Naive B cell (primary cell): ENCODE data around the gene SPATS2L. TPM values are rescaled to one million over a fixed set of nuclear protein-coding genes. Genes with fewer than 3 reads are reported as not detected.

ENCODE experiments used
- ATAC-seq, 2 donors: fragments of 150-1000 bp; cut with Tn5 transposase; 2 replicates each; pipeline ENCODE4 v1.10.0; 2021; ENCODE audit warnings: low read depth in 2 of 2, mild to moderate bottlenecking in 2 of 2, moderate library complexity in 2 of 2
- DNase-seq: peaks from one replicate; pipeline ENCODE4 v3.0.0; 2022
- H3K27ac Mint-ChIP-seq, 6 donors: one replicate each; pipeline ENCODE4 v1.8.0; 2020 to 2022; ENCODE audit warnings: mild to moderate bottlenecking in 6 of 6, mixed read lengths in 6 of 6, moderate library complexity in 5 of 6, inconsistent platforms in 2 of 6
- H3K27me3 Mint-ChIP-seq, 3 donors: one replicate each; pipeline ENCODE4 v1.8.0; 2021 to 2022; ENCODE audit warnings: mixed read lengths in 3 of 3, mild to moderate bottlenecking in 1 of 3
- H3K36me3 Mint-ChIP-seq, 2 donors: one replicate each; pipeline ENCODE4 v1.8.0; 2020 to 2022; ENCODE audit warnings: mixed read lengths in 2 of 2, inconsistent platforms in 1 of 2, mild to moderate bottlenecking in 1 of 2
- H3K4me1 Mint-ChIP-seq, 3 donors: one replicate each; pipeline ENCODE4 v1.8.0; 2020 to 2022; ENCODE audit warnings: mixed read lengths in 3 of 3, inconsistent platforms in 1 of 3, mild to moderate bottlenecking in 1 of 3, moderate library complexity in 1 of 3
- H3K4me3 Mint-ChIP-seq, 8 donors: one replicate each; pipeline ENCODE4 v1.8.0; 2020 to 2022; ENCODE audit warnings: mild to moderate bottlenecking in 8 of 8, mixed read lengths in 8 of 8, moderate library complexity in 8 of 8, inconsistent platforms in 2 of 8
- H3K9me3 Mint-ChIP-seq, 7 donors: one replicate each; pipeline ENCODE4 v1.8.0; 2020 to 2022; ENCODE audit warnings: mixed read lengths in 7 of 7, mild to moderate bottlenecking in 5 of 7, inconsistent platforms in 2 of 7, moderate library complexity in 1 of 7
- polyA plus RNA-seq, 6 donors: library from polyadenylated mRNA; unstranded; fragments of 300-500 nt; fragmentation: Illumina TruSeq; gene quantifications; one replicate each; pipeline ENCODE4 v1.2.3, GENCODE V29; 2021; ENCODE audit warnings: low read depth in 6 of 6

Gene SPATS2L
- polyA plus RNA-seq, 6 donors from 2014 or later: 0.33 to 2.8 (median 1.2) TPM; not detected in 3

- no peak overlapping the region for H3K4me3 Mint-ChIP-seq
- DNase-seq (no peak), ATAC-seq (no peak)
- H3K27ac Mint-ChIP-seq: no peak overlapping the region
- H3K4me1 Mint-ChIP-seq: no peaks in the 10 kb centered on the region
- no peaks in the 10 kb centered on the region for H3K9me3 Mint-ChIP-seq
- H3K27me3 Mint-ChIP-seq: peaks cover 0 to 6% (median 0%) of the 10 kb centered on the region in 3 donors
- no peaks in the 10 kb centered on the region for H3K36me3 Mint-ChIP-seq
Measured at GRCh38 chr2:200351815-200352214, 45.3 kb downstream of the SPATS2L start.

GRCh38 chr2:200352636-200353035 lies 46.1 kb downstream of the SPATS2L start:
- Mint-ChIP-seq H3K4me3 (no peak overlapping the region), H3K9me3 (no peaks in the 10 kb centered on the region), H3K4me1 (no peaks in the 10 kb centered on the region), H3K27ac (no peak overlapping the region), H3K27me3 (peaks cover 0 to 6% (median 0%) of the 10 kb centered on the region in 3 donors), H3K36me3 (no peaks in the 10 kb centered on the region)
- DNase-seq (no peak), ATAC-seq (no peak)

GRCh38 chr2:200353120-200353519 lies 46.6 kb downstream of the SPATS2L start:
- DNase-seq (no peak), ATAC-seq (no peak)
- H3K4me1 Mint-ChIP-seq: no peaks in the 10 kb centered on the region
- H3K27ac Mint-ChIP-seq: peak overlapping the region in 1 of 6 donors; percentile 66
- no peak overlapping the region for H3K4me3 Mint-ChIP-seq
- H3K27me3 Mint-ChIP-seq: peaks cover 0 to 6% (median 0%) of the 10 kb centered on the region in 3 donors
- no peaks in the 10 kb centered on the region for H3K9me3 Mint-ChIP-seq
- H3K36me3 Mint-ChIP-seq: no peaks in the 10 kb centered on the region

- no peaks in the 10 kb centered on the region for H3K4me1 Mint-ChIP-seq
- DNase-seq: no peak
- H3K36me3 Mint-ChIP-seq: no peaks in the 10 kb centered on the region
- H3K27ac Mint-ChIP-seq: no peak overlapping the region
- H3K9me3 Mint-ChIP-seq: no peaks in the 10 kb centered on the region
- H3K27me3 Mint-ChIP-seq: peaks cover 0 to 6% (median 0%) of the 10 kb centered on the region in 3 donors
- ATAC-seq: no peak
- H3K4me3 Mint-ChIP-seq: no peak overlapping the region
Measured at GRCh38 chr2:200353874-200354273, 47.4 kb downstream of the SPATS2L start.

- Mint-ChIP-seq H3K27me3 (peaks cover 0 to 6% (median 4%) of the 10 kb centered on the region in 3 donors), H3K4me3 (no peak overlapping the region), H3K27ac (peak overlapping the region in 1 of 6 donors; percentile 34), H3K9me3 (no peaks in the 10 kb centered on the region), H3K36me3 (no peaks in the 10 kb centered on the region), H3K4me1 (no peaks in the 10 kb centered on the region)
- DNase-seq (no peak), ATAC-seq (no peak)
Measured at GRCh38 chr2:200354833-200355751, 48.6 kb downstream of the SPATS2L start.

- DNase-seq (no peak), ATAC-seq (no peak)
- H3K9me3 Mint-ChIP-seq: no peaks in the 10 kb centered on the region
- H3K36me3 Mint-ChIP-seq: no peaks in the 10 kb centered on the region
- peaks cover 0 to 8% (median 6%) of the 10 kb centered on the region in 3 donors for H3K27me3 Mint-ChIP-seq
- no peaks in the 10 kb centered on the region for H3K4me1 Mint-ChIP-seq
- no peak overlapping the region for H3K4me3 Mint-ChIP-seq
- H3K27ac Mint-ChIP-seq: no peak overlapping the region
Measured at GRCh38 chr2:200356321-200356720, 49.8 kb downstream of the SPATS2L start.

GRCh38 chr2:200356857-200357384 lies 50.4 kb downstream of the SPATS2L start:
- ATAC-seq (no peak), DNase-seq (no peak)
- H3K36me3 Mint-ChIP-seq: no peaks in the 10 kb centered on the region
- no peaks in the 10 kb centered on the region for H3K9me3 Mint-ChIP-seq
- no peaks in the 10 kb centered on the region for H3K4me1 Mint-ChIP-seq
- H3K27ac Mint-ChIP-seq: no peak overlapping the region
- peaks cover 0 to 8% (median 6%) of the 10 kb centered on the region in 3 donors for H3K27me3 Mint-ChIP-seq
- no peak overlapping the region for H3K4me3 Mint-ChIP-seq

GRCh38 chr2:200357845-200358244 lies 51.4 kb downstream of the SPATS2L start:
- Mint-ChIP-seq H3K36me3 (no peaks in the 10 kb centered on the region), H3K4me1 (no peaks in the 10 kb centered on the region), H3K9me3 (no peaks in the 10 kb centered on the region), H3K27me3 (peaks cover 0 to 8% (median 6%) of the 10 kb centered on the region in 3 donors), H3K4me3 (no peak overlapping the region), H3K27ac (no peak overlapping the region)
- DNase-seq (no peak), ATAC-seq (no peak)

GRCh38 chr2:200359552-200359951 lies 53.1 kb downstream of the SPATS2L start:
- Mint-ChIP-seq H3K4me3 (no peak overlapping the region), H3K27ac (no peak overlapping the region), H3K27me3 (peaks cover 7 to 12% (median 9%) of the 10 kb centered on the region in 3 donors), H3K4me1 (no peaks in the 10 kb centered on the region), H3K36me3 (no peaks in the 10 kb centered on the region), H3K9me3 (no peaks in the 10 kb centered on the region)
- DNase-seq: no peak
- no peak for ATAC-seq

GRCh38 chr2:200360364-200360763 lies 53.9 kb downstream of the SPATS2L start:
- Mint-ChIP-seq H3K4me1 (no peaks in the 10 kb centered on the region), H3K9me3 (no peaks in the 10 kb centered on the region), H3K4me3 (no peak overlapping the region), H3K27me3 (peaks cover 6 to 13% (median 7%) of the 10 kb centered on the region in 3 donors), H3K36me3 (no peaks in the 10 kb centered on the region), H3K27ac (no peak overlapping the region)
- DNase-seq: no peak
- no peak for ATAC-seq

- ATAC-seq (no peak), DNase-seq (no peak)
- Mint-ChIP-seq H3K9me3 (no peaks in the 10 kb centered on the region), H3K27ac (no peak overlapping the region), H3K27me3 (peaks cover 7 to 14% (median 13%) of the 10 kb centered on the region in 3 donors), H3K4me1 (no peaks in the 10 kb centered on the region), H3K36me3 (no peaks in the 10 kb centered on the region), H3K4me3 (no peak overlapping the region)
Measured at GRCh38 chr2:200362202-200362917, 55.9 kb downstream of the SPATS2L start.

GRCh38 chr2:200363279-200363678 lies 56.8 kb downstream of the SPATS2L start:
- no peak for ATAC-seq
- Mint-ChIP-seq H3K4me1 (no peaks in the 10 kb centered on the region), H3K9me3 (no peaks in the 10 kb centered on the region), H3K27me3 (peaks cover 7 to 15% (median 13%) of the 10 kb centered on the region in 3 donors), H3K27ac (no peak overlapping the region), H3K4me3 (no peak overlapping the region), H3K36me3 (no peaks in the 10 kb centered on the region)
- DNase-seq: no peak

- no peak for ATAC-seq
- H3K9me3 Mint-ChIP-seq: no peaks in the 10 kb centered on the region
- no peak overlapping the region for H3K27ac Mint-ChIP-seq
- no peaks in the 10 kb centered on the region for H3K36me3 Mint-ChIP-seq
- H3K27me3 Mint-ChIP-seq: peaks cover 7 to 15% (median 13%) of the 10 kb centered on the region in 3 donors
- no peaks in the 10 kb centered on the region for H3K4me1 Mint-ChIP-seq
- no peak overlapping the region for H3K4me3 Mint-ChIP-seq
- no peak for DNase-seq
Measured at GRCh38 chr2:200364142-200364541, 57.6 kb downstream of the SPATS2L start.
